Nephron (organoid): ENCODE measurements around the gene L1CAM.

Experiments used
- H3K27ac Mint-ChIP-seq, 3 experiments: 2 replicates each; pipeline ENCODE4 v1.8.0; 2020; ENCODE audit warnings: mixed read lengths in 3 of 3, mild to moderate bottlenecking in 2 of 3, moderate library complexity in 1 of 3
- H3K27me3 Mint-ChIP-seq: 2 replicates; pipeline ENCODE4 v1.8.0; 2021; ENCODE audit warnings: low read depth, mild to moderate bottlenecking, moderate library complexity, mixed read lengths
- H3K36me3 Mint-ChIP-seq: 2 replicates; pipeline ENCODE4 v1.8.0; 2020; ENCODE audit warnings: low read depth, mixed read lengths
- H3K4me1 Mint-ChIP-seq: 2 replicates; pipeline ENCODE4 v1.8.0; 2020; ENCODE audit warnings: mixed read lengths
- H3K4me3 Mint-ChIP-seq, 3 experiments: 2 replicates each; pipeline ENCODE4 v1.8.0; 2020; ENCODE audit warnings: mild to moderate bottlenecking in 3 of 3, mixed read lengths in 3 of 3, moderate library complexity in 2 of 3
- H3K9me3 Mint-ChIP-seq: 2 replicates; pipeline ENCODE4 v1.8.0; 2020; ENCODE audit warnings: mixed read lengths
- TF ChIP-seq, protein P1 (sequence below), 3 experiments: fragments of 200-600 bp; sonication (generic); IDR thresholded peaks; one replicate each; pipeline ENCODE4 v1.5.0; 2021; ENCODE audit warnings: antibody characterized with exemption in 3 of 3; ENCODE audit not compliant: unreplicated experiment in 3 of 3

The L1CAM gene

DNA sequence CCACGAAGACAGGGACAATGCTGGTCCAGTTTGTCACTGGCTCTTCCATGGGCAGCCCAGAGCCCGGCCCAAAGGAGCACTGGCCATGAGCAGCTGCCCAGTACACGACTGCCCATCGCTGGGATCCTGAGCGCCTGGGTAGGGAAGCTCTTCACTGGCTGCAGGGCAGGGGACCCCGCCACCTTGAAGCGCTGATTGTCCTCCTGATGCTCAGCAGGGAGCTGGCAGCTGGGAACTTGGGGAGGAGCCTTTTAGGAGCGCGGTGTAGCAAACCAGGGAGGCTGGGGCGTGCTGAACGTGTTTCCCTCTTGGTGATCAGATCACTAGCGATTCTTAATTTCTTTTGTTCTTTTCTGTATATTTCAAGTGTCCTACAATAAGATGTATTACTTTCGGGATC, 1.8 kb downstream of the L1CAM start:
- H3K27ac Mint-ChIP-seq: no peak overlapping the region
- H3K27me3 Mint-ChIP-seq: peaks cover 50% of the 10 kb centered on the region
- H3K4me3 Mint-ChIP-seq: peak overlapping the region; percentile 47 to 66 (median 63)
- TF ChIP-seq, protein P1, sequence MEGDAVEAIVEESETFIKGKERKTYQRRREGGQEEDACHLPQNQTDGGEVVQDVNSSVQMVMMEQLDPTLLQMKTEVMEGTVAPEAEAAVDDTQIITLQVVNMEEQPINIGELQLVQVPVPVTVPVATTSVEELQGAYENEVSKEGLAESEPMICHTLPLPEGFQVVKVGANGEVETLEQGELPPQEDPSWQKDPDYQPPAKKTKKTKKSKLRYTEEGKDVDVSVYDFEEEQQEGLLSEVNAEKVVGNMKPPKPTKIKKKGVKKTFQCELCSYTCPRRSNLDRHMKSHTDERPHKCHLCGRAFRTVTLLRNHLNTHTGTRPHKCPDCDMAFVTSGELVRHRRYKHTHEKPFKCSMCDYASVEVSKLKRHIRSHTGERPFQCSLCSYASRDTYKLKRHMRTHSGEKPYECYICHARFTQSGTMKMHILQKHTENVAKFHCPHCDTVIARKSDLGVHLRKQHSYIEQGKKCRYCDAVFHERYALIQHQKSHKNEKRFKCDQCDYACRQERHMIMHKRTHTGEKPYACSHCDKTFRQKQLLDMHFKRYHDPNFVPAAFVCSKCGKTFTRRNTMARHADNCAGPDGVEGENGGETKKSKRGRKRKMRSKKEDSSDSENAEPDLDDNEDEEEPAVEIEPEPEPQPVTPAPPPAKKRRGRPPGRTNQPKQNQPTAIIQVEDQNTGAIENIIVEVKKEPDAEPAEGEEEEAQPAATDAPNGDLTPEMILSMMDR (IDR thresholded peaks at IDR 0.05; ENCODE audit: unreplicated experiment in 3 of 3): no peak
- peaks cover 2% of the 10 kb centered on the region for H3K4me1 Mint-ChIP-seq
- no peaks in the 10 kb centered on the region for H3K36me3 Mint-ChIP-seq
- peaks cover 20% of the 10 kb centered on the region for H3K9me3 Mint-ChIP-seq

DNA sequence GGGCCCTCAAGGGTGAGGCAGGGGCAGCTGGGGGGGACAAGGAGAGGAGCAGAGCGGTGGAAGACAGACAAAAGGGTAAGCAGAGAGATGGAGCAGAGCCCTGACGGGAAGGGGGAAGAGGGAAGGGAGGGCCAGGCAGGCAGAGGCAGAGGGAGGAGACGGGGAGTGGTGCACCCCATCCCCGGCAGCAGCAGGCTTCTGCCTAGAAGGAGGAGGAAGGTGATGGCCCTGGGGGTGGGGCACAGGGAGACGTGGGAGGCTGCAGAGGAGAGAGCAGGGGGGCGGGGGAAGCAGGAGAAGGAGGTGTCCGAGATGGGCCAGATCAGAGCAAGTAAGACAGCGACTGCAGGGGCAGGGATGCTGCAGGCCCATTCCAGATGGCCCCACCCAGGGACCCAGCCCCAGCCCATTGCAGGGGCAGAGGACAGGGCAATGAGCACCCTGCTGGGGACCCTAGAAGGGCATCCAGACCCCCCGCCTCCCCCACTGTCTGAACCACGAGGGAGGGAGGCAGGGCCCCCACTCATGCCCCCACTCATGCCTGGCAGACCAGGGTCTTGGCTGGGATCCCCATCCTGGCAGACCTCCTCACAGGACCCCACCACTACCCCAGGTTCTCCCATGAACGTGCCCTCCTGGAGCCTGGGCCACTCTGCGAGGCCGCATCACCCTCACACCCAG, 2.7 kb downstream of the L1CAM start:
- Mint-ChIP-seq H3K36me3 (no peaks in the 10 kb centered on the region), H3K4me1 (peaks cover 8% of the 10 kb centered on the region), H3K4me3 (peak overlapping the region in 1 of 3 experiments; percentile 19), H3K27me3 (peaks cover 47% of the 10 kb centered on the region), H3K9me3 (peaks cover 16% of the 10 kb centered on the region), H3K27ac (no peak overlapping the region)
- TF ChIP-seq, protein P1 (IDR thresholded peaks at IDR 0.05; ENCODE audit: unreplicated experiment in 3 of 3): no peak

DNA sequence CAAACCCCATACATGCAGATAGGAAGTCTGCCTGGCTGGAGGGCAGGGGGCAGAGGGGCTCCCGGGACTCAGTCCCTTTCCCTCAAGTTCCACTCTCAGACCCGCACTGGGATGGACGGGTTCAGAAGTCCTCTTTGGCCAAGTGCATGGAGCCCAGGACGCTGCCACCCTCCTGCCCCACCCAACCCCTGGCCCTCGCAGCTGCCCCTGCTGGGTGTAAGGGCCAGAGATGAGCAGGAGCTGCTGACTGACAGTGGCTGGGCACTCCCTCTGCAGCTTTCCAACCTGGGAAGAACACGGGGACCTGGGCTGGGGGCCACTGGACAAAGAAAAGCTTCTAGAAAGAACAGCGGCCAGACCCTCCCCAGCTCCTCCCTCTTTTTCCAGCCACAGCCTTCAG, 3.4 kb downstream of the L1CAM start:
- TF ChIP-seq, protein P1 (IDR thresholded peaks at IDR 0.05; ENCODE audit: unreplicated experiment in 3 of 3): no peak
- Mint-ChIP-seq H3K27ac (no peak overlapping the region), H3K9me3 (peaks cover 14% of the 10 kb centered on the region), H3K4me3 (no peak overlapping the region), H3K4me1 (peaks cover 12% of the 10 kb centered on the region), H3K27me3 (peaks cover 40% of the 10 kb centered on the region), H3K36me3 (no peaks in the 10 kb centered on the region)

DNA sequence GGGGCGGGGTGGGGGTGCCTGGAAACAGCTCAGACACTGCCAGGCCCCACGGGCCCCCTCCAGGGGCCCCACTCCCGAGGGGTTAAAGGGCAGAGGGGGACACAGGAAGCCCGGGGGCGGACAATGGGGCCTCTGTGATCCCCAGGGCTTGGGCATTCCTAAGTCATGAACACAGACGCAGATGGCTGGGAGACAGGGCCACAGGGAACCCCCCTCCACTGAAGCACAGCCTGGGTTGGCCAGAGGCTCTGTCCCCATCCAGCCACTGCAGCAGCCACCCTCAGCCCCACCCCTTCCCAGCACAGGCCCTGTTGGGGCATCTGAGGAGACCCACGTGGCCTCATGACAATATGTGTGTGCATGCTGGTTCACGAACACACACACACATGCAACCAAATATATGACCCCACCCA, 3.9 kb downstream of the L1CAM start:
- Mint-ChIP-seq H3K27me3 (peaks cover 35% of the 10 kb centered on the region), H3K9me3 (peaks cover 12% of the 10 kb centered on the region), H3K27ac (no peak overlapping the region), H3K4me1 (peaks cover 12% of the 10 kb centered on the region), H3K36me3 (no peaks in the 10 kb centered on the region), H3K4me3 (no peak overlapping the region)
- TF ChIP-seq, protein P1 (IDR thresholded peaks at IDR 0.05; ENCODE audit: unreplicated experiment in 3 of 3): no peak

DNA sequence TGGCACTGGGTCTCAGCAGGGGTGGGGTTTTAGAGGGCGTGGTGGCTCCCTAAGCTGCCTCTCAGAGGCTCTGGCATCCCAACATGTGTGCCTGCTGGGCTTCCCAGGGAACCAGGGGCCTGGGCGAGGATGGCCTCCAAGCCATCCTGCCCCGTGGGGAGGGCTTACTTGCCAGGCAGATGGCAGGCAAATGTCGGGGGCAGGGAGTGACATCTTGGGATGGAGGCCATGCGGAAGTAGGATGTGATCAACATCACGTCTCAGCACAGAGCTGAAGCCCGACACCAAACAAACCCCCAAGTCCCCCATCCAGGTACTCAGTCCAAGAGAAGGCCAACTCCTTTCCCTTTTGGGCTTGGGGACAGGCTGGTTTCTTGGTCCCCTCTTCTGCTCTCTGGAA, 4.7 kb downstream of the L1CAM start:
- H3K9me3 Mint-ChIP-seq: peaks cover 14% of the 10 kb centered on the region
- TF ChIP-seq, protein P1 (IDR thresholded peaks at IDR 0.05; ENCODE audit: unreplicated experiment in 3 of 3): no peak
- no peak overlapping the region for H3K27ac Mint-ChIP-seq
- peaks cover 33% of the 10 kb centered on the region for H3K27me3 Mint-ChIP-seq
- no peak overlapping the region for H3K4me3 Mint-ChIP-seq
- no peaks in the 10 kb centered on the region for H3K36me3 Mint-ChIP-seq
- H3K4me1 Mint-ChIP-seq: peaks cover 12% of the 10 kb centered on the region

DNA sequence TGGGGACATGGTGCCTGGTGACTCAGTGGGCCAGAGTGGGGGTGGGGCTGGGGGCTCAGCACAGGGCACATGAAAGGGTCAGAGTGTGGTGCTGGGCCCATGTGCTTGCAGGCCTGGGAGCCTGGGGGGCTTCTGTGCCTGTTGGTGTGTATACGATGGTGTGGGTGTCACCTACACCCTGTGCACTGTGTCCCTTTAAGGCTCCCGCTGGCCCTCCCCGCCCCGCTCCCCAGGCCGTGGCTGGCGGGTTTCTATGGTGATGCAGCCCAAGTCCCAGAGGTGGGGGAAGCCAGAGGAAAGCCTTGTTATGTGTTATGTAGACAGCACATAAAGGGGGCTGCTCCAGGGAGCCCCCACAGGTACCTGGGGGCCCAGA, 5.5 kb downstream of the L1CAM start:
- no peak overlapping the region for H3K27ac Mint-ChIP-seq
- H3K9me3 Mint-ChIP-seq: peaks cover 17% of the 10 kb centered on the region
- TF ChIP-seq, protein P1 (IDR thresholded peaks at IDR 0.05; ENCODE audit: unreplicated experiment in 3 of 3): no peak
- H3K27me3 Mint-ChIP-seq: peaks cover 33% of the 10 kb centered on the region
- H3K4me1 Mint-ChIP-seq: peaks cover 12% of the 10 kb centered on the region
- H3K4me3 Mint-ChIP-seq: no peak overlapping the region
- H3K36me3 Mint-ChIP-seq: no peaks in the 10 kb centered on the region
